ENCODE results near the gene ZNRF1.

The ZNRF1 gene

GRCh38 chr16:75042426-75043174 is 43.8 kb downstream of the ZNRF1 start:
- TF ChIP-seq JUND (IDR thresholded peaks at IDR 0.05; ENCODE audit: low read depth) = no peak
- no peak for DNase-seq (ENCODE audit: low read depth in 1 of 2, low spot score in 1 of 2)
- in situ Hi-C loops (cut with HindIII; ENCODE audit: low pct_unique_long_range_greater_than_20kb, low sequenced_read_pairs) = no loop called here

GRCh38 chr16:75043175-75043895 is 44.5 kb downstream of the ZNRF1 start:
- in situ Hi-C loops (cut with HindIII; ENCODE audit: low pct_unique_long_range_greater_than_20kb, low sequenced_read_pairs) = no loop called here
- DNase-seq (ENCODE audit: low read depth in 1 of 2, low spot score in 1 of 2) = no peak
- TF ChIP-seq JUND (IDR thresholded peaks at IDR 0.05; ENCODE audit: low read depth) = no peak

GRCh38 chr16:75044800-75045361 is 46.1 kb downstream of the ZNRF1 start:
- no peak for TF ChIP-seq JUND (IDR thresholded peaks at IDR 0.05; ENCODE audit: low read depth)
- in situ Hi-C loops (cut with HindIII; ENCODE audit: low pct_unique_long_range_greater_than_20kb, low sequenced_read_pairs) = no loop called here

GRCh38 chr16:75045424-75045823 is 46.6 kb downstream of the ZNRF1 start:
- no peak for DNase-seq (ENCODE audit: low read depth in 1 of 2, low spot score in 1 of 2)
- in situ Hi-C loops (cut with HindIII; ENCODE audit: low pct_unique_long_range_greater_than_20kb, low sequenced_read_pairs) = no loop called here
- TF ChIP-seq JUND (IDR thresholded peaks at IDR 0.05; ENCODE audit: low read depth) = no peak

More at GRCh38 chr16:75044800-75045361, 46.1 kb downstream of the ZNRF1 start:
- DNase-seq (ENCODE audit: low read depth in 1 of 2, low spot score in 1 of 2) = peak in 1 of 2 experiments; percentile 98

GRCh38 chr16:75048054-75048453 is 49.2 kb downstream of the ZNRF1 start:
- in situ Hi-C loops (cut with HindIII; ENCODE audit: low pct_unique_long_range_greater_than_20kb, low sequenced_read_pairs) = no loop called here
- DNase-seq (ENCODE audit: low read depth in 1 of 2, low spot score in 1 of 2) = no peak
- no peak for TF ChIP-seq JUND (IDR thresholded peaks at IDR 0.05; ENCODE audit: low read depth)

GRCh38 chr16:75048530-75048929 is 49.7 kb downstream of the ZNRF1 start:
- no peak for DNase-seq (ENCODE audit: low read depth in 1 of 2, low spot score in 1 of 2)
- TF ChIP-seq JUND (IDR thresholded peaks at IDR 0.05; ENCODE audit: low read depth) = no peak
- in situ Hi-C loops (cut with HindIII; ENCODE audit: low pct_unique_long_range_greater_than_20kb, low sequenced_read_pairs) = no loop called here

- TF ChIP-seq JUND (IDR thresholded peaks at IDR 0.05; ENCODE audit: low read depth) = no peak
- in situ Hi-C loops (cut with HindIII; ENCODE audit: low pct_unique_long_range_greater_than_20kb, low sequenced_read_pairs) = no loop called here
Measured at GRCh38 chr16:75052481-75053202, 53.8 kb downstream of the ZNRF1 start.

GRCh38 chr16:75053791-75054555 is 55.1 kb downstream of the ZNRF1 start:
- in situ Hi-C loops (cut with HindIII; ENCODE audit: low pct_unique_long_range_greater_than_20kb, low sequenced_read_pairs) = no loop called here
- TF ChIP-seq JUND (IDR thresholded peaks at IDR 0.05; ENCODE audit: low read depth) = no peak
- peak in 1 of 2 experiments; percentile 91 for DNase-seq (ENCODE audit: low read depth in 1 of 2, low spot score in 1 of 2)

More at GRCh38 chr16:75052481-75053202, 53.8 kb downstream of the ZNRF1 start:
- DNase-seq (ENCODE audit: low read depth in 1 of 2, low spot score in 1 of 2) = peak in 1 of 2 experiments; percentile 39

- DNase-seq (ENCODE audit: low read depth in 1 of 2, low spot score in 1 of 2) = peak in 1 of 2 experiments; percentile 72
- TF ChIP-seq JUND (IDR thresholded peaks at IDR 0.05; ENCODE audit: low read depth) = no peak
- in situ Hi-C loops (cut with HindIII; ENCODE audit: low pct_unique_long_range_greater_than_20kb, low sequenced_read_pairs) = no loop called here
Measured at GRCh38 chr16:75054556-75054947, 55.7 kb downstream of the ZNRF1 start.

- in situ Hi-C loops (cut with HindIII; ENCODE audit: low pct_unique_long_range_greater_than_20kb, low sequenced_read_pairs) = no loop called here
- no peak for DNase-seq (ENCODE audit: low read depth in 1 of 2, low spot score in 1 of 2)
- TF ChIP-seq JUND (IDR thresholded peaks at IDR 0.05; ENCODE audit: low read depth) = no peak
Measured at GRCh38 chr16:75058806-75059205, 60.0 kb downstream of the ZNRF1 start.

GRCh38 chr16:75059411-75059810 is 60.6 kb downstream of the ZNRF1 start:
- in situ Hi-C loops (cut with HindIII; ENCODE audit: low pct_unique_long_range_greater_than_20kb, low sequenced_read_pairs) = no loop called here
- no peak for DNase-seq (ENCODE audit: low read depth in 1 of 2, low spot score in 1 of 2)
- no peak for TF ChIP-seq JUND (IDR thresholded peaks at IDR 0.05; ENCODE audit: low read depth)

- in situ Hi-C loops (cut with HindIII; ENCODE audit: low pct_unique_long_range_greater_than_20kb, low sequenced_read_pairs) = no loop called here
- no peak for DNase-seq (ENCODE audit: low read depth in 1 of 2, low spot score in 1 of 2)
- no peak for TF ChIP-seq JUND (IDR thresholded peaks at IDR 0.05; ENCODE audit: low read depth)
Measured at GRCh38 chr16:75060723-75061122, 61.9 kb downstream of the ZNRF1 start.

Measured in T47D (cell line).